Bronchial epithelial cell (primary cell): ENCODE measurements around the gene EPM2AIP1. TPM values are rescaled to one million over a fixed set of nuclear protein-coding genes. Genes with fewer than 3 reads are reported as not detected.

ENCODE experiments used
- DNase-seq: peaks from one replicate; pipeline ENCODE4 v3.0.0-alpha.2; 2010; ENCODE audit warnings: low read depth
- FAIRE-seq: peaks from 2 replicates; lab custom pipeline; 2011; peaks lifted over from hg19 to GRCh38; lab: Jason Lieb, UNC
- H3K27me3 ChIP-seq: 2 replicates; pipeline ENCODE4 v1.5.1; 2011; ENCODE audit warnings: low read length; ENCODE audit not compliant: control insufficient read depth, insufficient read depth
- H3K36me3 ChIP-seq: 2 replicates; pipeline ENCODE4 v1.5.1; 2011; ENCODE audit warnings: low read length; ENCODE audit not compliant: control insufficient read depth, insufficient read depth
- H3K4me3 ChIP-seq: 2 replicates; pipeline ENCODE4 v1.5.1; 2011; ENCODE audit warnings: mild to moderate bottlenecking, low read depth, low read length, control low read depth
- CTCF ChIP-seq: IDR thresholded peaks from 2 replicates; pipeline ENCODE4 v1.5.1; 2011; ENCODE audit warnings: mild to moderate bottlenecking, moderate library complexity, low read length, control low read depth, inconsistent platforms; ENCODE audit not compliant: insufficient read depth, severe bottlenecking
- total RNA-seq: library from RNA; depleted of rRNA; stranded (reverse); fragments of >200 nt; gene quantifications from 2 replicates; pipeline ENCODE4 v1.2.1, GENCODE V29; 2014

The EPM2AIP1 gene
- total RNA-seq, 1 donor from 2014 or later: 6.1 TPM

- FAIRE-seq (no peak), DNase-seq (no peak)
- H3K36me3 ChIP-seq: no peaks in the 10 kb centered on the region
- peak within 1 kb of the TSS; percentile 59 for H3K4me3 ChIP-seq
- no peak for TF ChIP-seq CTCF
- no peaks in the 10 kb centered on the region for H3K27me3 ChIP-seq
Observed at GRCh38 chr3:36944641-36945270, 48.2 kb downstream of the EPM2AIP1 start, which contains the start of gene TRANK1. TRANK1 (minus strand) TSS chr3:36945054; CDS start chr3:36944809, 245 bp downstream.

DNA sequence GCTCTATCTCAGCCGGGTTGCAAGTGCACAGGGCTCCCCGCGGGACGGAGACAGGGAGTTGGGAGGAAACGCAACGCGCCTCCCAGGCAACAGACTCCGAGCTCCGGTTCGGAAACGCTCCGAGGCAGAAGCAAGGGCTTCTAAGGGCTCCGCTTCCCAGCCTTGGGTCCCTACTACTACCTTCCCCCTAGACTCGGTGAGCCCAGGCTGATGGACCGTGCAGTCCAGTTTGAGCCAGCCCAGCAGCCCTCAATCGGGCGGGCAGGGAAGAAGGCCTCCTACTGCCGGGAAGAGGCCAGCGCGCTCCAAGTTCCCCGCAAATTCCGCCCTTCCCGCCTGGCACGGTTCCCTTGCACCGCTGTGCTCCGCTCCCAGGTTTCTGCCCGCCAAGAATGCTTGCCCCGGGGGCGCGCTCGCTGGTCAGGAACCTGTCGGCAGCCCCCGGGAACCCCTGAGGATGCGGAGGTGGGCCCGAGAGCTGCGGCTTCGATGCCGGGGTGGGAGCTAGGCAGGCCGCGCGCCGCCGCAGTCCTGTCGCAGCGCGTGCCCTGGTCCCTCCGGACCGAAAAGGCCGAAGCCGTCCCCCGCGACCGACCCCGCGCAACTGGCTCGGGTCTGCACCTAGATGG is 48.8 kb downstream of the EPM2AIP1 start:
- peak; percentile 16 for DNase-seq
- H3K27me3 ChIP-seq: no peaks in the 10 kb centered on the region
- H3K4me3 ChIP-seq: peak overlapping the region; percentile 59
- no peak for FAIRE-seq
- no peaks in the 10 kb centered on the region for H3K36me3 ChIP-seq
- no peak for TF ChIP-seq CTCF

- FAIRE-seq: no peak
- Histone ChIP-seq H3K27me3 (no peaks in the 10 kb centered on the region), H3K36me3 (no peaks in the 10 kb centered on the region), H3K4me3 (peak overlapping the region; percentile 59)
- TF ChIP-seq CTCF: no peak
- DNase-seq: no peak
Observed at GRCh38 chr3:36943601-36944000, 49.3 kb downstream of the EPM2AIP1 start.

GRCh38 chr3:36942638-36943248 is 50.2 kb downstream of the EPM2AIP1 start:
- DNase-seq: no peak
- Histone ChIP-seq H3K4me3 (no peak overlapping the region), H3K27me3 (no peaks in the 10 kb centered on the region), H3K36me3 (no peaks in the 10 kb centered on the region)
- TF ChIP-seq CTCF: no peak
- no peak for FAIRE-seq

GRCh38 chr3:36941658-36942057 is 51.3 kb downstream of the EPM2AIP1 start:
- FAIRE-seq: no peak
- no peaks in the 10 kb centered on the region for H3K27me3 ChIP-seq
- no peak overlapping the region for H3K4me3 ChIP-seq
- DNase-seq: no peak
- no peaks in the 10 kb centered on the region for H3K36me3 ChIP-seq
- TF ChIP-seq CTCF: no peak
